Measurements from ENCODE around the gene PTH2.
A peak's percentile ranks its signal among the peaks of the same experiment; 100 is the strongest.
"Not testable (repeated sequence)": the region's sequence is repeated elsewhere in the genome, so short reads cannot be mapped to it uniquely, and the experiment has no call there.

The PTH2 gene

DNA sequence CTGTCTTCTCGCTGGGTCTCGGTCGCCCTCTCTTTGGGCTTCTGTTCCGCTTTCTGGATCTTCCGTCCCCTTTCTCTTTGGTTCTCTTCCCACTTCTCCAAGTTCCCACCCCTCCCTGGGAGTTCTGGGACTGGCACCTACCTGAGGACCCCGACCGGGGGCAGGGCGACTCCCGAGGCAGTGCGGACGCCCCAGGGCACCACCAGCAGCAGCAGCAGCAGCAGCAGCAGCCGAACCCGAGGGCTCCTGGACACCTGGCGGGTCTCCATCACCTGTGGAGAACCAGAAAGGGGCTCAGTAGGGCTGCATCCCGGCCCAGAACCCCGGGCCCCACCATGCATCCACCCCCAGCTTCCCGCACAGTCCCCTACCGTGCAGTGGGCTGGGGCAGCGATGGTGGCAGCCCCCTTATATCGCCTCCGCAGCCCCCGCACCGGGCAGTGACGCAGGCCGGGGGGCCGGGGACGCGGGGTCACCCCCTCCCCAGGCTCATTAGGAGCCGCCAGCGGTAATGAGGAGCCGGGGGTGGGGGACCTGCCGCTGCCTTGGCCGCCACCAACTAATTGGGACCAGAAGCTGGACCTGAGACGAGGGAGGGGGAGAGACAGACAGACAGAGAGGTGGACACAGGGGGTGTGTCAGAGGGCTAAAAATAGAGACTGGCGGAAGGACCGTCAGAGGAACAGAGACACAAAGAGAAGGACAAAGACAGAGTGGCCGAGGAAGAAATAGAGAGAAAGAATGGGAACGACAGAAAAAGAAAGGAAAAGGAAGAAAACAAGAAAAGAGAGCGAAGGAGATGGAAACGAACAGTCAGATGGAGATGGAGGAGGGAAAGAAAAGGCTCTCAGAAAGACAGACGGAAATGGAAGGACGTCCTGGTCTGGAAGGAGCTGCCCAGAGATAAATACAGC is at the start of gene PTH2:
Gene PTH2 (minus strand): TSS at position 371 of the 914 bp plus-strand sequence. CDS start 102 bp downstream, at position 269.
- DNase-seq (ENCODE audit: low read depth), result no peak

DNA sequence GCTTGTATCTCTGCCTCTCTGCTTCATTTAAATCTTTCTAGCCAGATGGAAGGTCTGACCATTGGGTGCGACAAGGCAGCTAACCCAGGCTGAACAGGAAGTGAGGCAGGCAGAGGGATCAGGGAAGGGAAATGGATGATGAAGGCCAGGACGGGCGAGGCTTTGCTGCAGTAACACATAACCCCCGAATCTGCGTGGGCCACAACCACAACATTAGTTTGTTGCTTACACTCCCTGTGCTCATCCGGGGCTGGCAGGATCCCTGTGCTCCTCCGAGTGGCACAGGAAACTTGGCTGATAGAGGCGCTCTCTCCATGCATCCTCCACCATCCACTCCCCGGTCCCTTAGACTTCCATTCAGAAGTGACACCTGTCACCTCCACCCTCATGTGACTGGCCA is 49.7 kb upstream of the PTH2 start:
- DNase-seq (ENCODE audit: low read depth), result no peak

GRCh38 chr19:49470615-49470978 is 47.4 kb upstream of the PTH2 start:
- DNase-seq (ENCODE audit: low read depth), result no peak

DNA sequence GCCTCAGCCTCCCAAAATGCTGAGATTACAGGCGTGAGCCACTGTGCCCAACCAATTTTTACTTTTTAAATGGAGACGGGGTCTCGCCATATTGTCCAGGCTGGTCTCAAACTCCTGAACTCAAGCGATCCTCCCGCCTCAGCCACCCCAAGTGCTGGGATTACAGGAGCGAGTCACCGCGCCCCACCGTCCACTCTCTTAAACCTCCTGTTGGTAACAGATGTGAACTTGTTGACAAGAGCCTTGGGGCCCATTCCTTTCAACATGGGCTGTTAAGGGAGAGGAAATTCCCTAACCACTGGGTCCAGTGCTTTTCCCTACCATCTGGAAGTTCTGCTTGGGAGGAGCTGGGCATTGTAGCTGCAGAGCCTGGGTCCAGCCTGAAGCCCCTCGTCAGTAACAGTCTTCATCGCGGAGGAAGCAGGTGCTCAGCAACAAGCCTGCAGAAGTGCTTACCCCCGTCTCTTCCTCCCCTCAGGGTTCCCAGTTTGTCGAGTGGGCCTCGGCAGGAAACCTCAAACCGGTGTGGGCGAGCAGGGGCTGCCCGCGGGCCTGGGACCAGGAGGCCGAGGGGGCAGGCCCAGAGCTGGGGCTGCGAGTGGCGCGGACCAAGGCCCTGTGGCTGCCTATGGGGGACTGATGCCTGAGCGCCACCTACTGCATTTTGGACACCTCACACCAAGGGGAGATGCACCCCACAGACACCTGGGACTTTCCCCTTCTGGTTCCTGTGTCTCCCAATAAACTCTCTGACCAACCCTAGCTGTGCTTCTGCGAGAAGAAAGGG is 46.8 kb upstream of the PTH2 start:
- DNase-seq (ENCODE audit: low read depth), result peak; percentile 76

GRCh38 chr19:49468746-49469447 is 45.7 kb upstream of the PTH2 start:
- DNase-seq (ENCODE audit: low read depth), result peak; percentile 62

- no peak for DNase-seq (ENCODE audit: low read depth)
These were observed 45.0 kb upstream of the PTH2 start for GRCh38 chr19:49468199-49468598.

DNA sequence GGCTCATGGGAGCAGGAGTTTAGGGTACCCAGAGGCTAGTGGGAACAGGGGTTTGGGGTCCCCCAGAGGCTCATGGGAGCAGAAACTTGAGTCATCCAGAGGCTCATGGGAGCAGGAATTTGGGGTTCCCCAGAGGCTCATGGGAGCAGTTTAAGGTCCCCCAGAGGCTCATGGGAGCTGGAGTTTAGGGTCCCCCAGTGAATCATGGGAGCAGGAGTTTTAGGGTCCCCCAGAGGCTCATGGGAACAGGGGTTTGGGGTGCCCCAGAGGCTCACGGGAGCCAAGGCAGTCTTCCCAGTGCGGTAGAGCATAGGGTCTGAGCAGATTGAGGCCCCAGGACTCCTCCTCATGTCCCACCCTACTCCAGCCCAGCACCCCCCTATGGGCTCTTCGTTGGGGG is 42.1 kb upstream of the PTH2 start:
- DNase-seq (ENCODE audit: low read depth), result no peak

DNA sequence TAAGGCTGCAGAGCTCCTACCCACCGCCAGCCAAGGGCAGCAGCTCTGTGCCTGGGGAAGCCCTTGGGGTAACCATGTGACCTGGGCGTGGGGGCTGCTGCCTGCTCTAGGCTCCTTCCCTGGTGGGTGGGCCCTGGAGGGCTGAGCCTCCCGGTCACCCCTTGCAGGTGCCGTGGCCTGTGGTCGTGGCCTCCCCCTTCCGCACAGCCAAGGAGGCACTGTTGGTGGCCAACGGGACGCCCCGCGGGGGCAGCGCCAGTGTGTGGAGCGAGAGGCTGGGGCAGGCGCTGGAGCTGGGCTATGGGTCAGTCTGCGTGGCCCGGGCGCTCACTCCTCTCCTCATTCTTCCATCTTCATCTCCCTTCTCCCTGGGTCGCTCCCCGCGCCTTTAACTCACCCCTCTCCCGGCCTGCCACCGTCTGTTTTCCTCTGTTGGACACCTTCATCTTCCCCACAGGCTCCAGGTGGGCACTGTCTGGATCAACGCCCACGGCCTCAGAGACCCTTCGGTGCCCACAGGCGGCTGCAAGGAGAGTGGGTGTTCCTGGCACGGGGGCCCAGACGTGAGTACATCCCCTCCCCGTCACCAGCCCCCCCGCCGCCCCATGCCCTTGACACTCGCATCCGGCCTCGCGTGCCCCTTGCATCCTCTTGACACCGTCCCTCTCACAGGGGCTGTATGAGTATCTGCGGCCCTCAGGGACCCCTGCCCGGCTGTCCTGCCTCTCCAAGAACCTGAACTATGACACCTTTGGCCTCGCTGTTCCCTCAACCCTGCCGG is 40.9 kb upstream of the PTH2 start:
- no peak for DNase-seq (ENCODE audit: low read depth)

GRCh38 chr19:49462492-49462891 is 39.3 kb upstream of the PTH2 start:
- no peak for DNase-seq (ENCODE audit: low read depth)

GRCh38 chr19:49461656-49462055 is 38.4 kb upstream of the PTH2 start:
- DNase-seq (ENCODE audit: low read depth), result no peak

GRCh38 chr19:49461130-49461529 is 37.9 kb upstream of the PTH2 start:
- not testable (repeated sequence) for DNase-seq (ENCODE audit: low read depth)

- DNase-seq (ENCODE audit: low read depth), result no peak
These were observed 36.1 kb upstream of the PTH2 start for GRCh38 chr19:49459388-49459787.

DNA sequence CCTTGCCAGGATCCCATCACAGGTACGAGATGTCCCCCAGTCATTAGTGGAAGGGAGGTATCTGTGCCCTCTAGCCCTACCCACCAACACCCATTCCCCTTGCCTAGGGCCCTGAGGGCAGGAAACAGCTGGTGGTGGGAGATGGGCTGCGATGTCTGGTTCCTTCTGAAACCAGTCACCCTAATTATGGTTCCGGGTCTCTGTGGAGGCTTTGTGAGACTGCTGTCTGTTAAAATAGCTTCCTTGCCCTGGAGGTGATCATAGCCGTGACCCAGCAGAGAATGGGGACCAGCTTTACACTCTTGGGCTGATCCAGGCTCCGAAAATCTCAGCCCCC is 35.3 kb upstream of the PTH2 start:
- no peak for DNase-seq (ENCODE audit: low read depth)

DNA sequence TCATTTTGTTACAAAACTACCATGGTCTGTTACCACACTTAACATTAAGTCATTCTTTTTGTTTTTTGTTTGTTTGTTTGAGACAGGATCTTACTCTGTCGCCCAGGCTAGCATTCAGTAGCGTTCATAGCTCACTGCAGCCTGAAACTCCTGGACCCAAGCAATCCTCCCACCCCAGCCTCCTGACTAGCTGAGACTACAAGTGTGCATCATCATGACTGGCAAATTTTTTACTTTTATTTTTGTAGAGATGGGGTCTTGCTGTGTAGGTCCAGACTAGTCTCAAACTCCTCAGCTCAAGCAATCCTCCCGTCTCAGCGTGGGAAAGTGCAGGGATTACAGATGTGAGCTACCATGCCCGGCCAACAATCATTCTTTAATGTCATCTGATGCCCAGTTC is 33.1 kb upstream of the PTH2 start:
- DNase-seq (ENCODE audit: low read depth), result no peak

GRCh38 chr19:49455773-49456172 is 32.5 kb upstream of the PTH2 start:
- DNase-seq (ENCODE audit: low read depth), result no peak

DNA sequence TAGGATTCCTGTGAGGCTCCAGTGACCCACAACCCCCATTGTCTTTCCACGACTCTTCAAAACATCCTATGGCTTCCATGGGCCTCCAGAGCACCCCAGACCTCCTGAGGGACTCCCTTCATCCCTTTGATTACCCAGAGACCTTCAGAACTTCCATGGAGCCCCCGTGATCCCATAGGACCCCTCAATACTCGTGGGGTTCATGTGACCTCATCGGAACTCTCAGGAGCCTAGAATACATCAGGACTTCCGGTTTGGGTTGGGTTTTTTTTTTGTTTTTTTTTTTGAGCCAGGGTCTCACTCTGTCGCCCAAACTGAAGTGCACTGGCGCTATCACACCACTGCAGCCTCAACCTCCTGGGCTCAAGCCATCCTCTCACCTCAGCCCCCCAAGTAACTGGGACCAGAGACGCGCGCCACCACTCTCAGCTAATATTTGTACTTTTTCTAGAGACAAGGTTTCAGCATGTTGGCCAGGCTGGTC is 30.6 kb upstream of the PTH2 start:
- no peak for DNase-seq (ENCODE audit: low read depth)

- peak; percentile 98 for DNase-seq (ENCODE audit: low read depth)
These were observed 29.9 kb upstream of the PTH2 start, which contains the start of gene ALDH16A1 for GRCh38 chr19:49453013-49453756. Gene ALDH16A1, plus strand, starts transcription at chr19:49453225. Its CDS starts 107 bp downstream, at chr19:49453332.

DNA sequence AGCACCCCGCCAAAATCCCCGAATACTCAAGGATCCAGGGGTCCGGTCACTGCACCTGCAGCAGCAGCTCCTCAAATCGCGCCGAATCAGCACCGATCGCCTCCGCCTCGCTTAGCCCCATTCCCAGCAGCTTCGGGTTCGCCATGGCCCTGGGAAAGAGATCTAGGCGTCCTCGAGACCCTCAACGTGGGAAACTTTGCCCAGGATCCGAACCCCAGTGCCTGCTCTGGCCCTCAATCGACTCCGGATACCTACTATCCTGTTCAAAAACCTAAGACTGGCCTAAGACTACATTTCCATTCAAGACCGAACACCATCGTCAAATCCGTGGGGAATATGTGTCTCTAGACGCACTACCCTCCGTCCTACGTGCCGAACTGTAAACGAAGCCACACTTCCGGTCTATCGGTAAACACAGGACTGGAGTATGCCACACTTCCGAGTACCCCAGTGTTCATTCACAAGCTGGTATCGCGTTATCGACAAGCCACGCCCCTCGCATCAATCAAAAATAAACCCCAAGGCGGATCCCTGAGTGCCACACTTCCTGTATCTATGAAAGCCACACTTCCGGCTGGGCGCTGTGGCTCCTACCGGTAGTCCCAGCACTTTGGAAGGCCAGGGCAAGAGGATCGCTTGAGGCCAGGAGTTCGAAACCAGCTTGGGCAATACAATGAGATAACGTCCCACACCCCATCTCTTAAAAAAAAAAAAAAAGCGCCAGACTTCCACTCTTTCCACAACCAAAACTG is 28.4 kb upstream of the PTH2 start, which contains the start of gene PIH1D1:
Gene PIH1D1 (minus strand): TSS at position 385 of the 752 bp plus-strand sequence. CDS start 240 bp downstream, at position 145.
- peak; percentile 88 for DNase-seq (ENCODE audit: low read depth)

GRCh38 chr19:49450405-49450804 is 27.2 kb upstream of the PTH2 start:
- DNase-seq (ENCODE audit: low read depth), result no peak

- DNase-seq (ENCODE audit: low read depth), result no peak
These were observed 25.2 kb upstream of the PTH2 start for GRCh38 chr19:49448432-49448786.

Measured in activated T-cell treated with anti-CD3 and anti-CD28 coated beads for 48 hours (primary cell).